ENCODE results near the gene ADORA1.

Gene ADORA1

GRCh38 chr1:203158423-203158822 is 30.9 kb downstream of the ADORA1 start:
- Histone ChIP-seq H3K9ac (ENCODE audit: low read length) (no peak overlapping the region), H2BK12ac (ENCODE audit: low read length in 2 of 2) (no peak overlapping the region), H3K14ac (ENCODE audit: low read length in 2 of 2) (no peak overlapping the region), H3K79me1 (replicated peaks; ENCODE audit: low read length, poor library complexity, severe bottlenecking) (peaks cover 38% of the 10 kb centered on the region), H3K18ac (ENCODE audit: low read depth in 1 of 2, low read length in 2 of 2) (no peak overlapping the region), H3K4me3 (ENCODE audit: insufficient read depth in 1 of 2, low read depth in 1 of 2, low read length in 2 of 2) (no peak overlapping the region), H3K4me2 (ENCODE audit: low read length, poor library complexity, severe bottlenecking) (no peak overlapping the region), H3K27me3 (ENCODE audit: control insufficient read depth in 1 of 2, insufficient read depth in 1 of 2, low read length in 2 of 2) (peaks cover 0 to 3% of the 10 kb centered on the region in 2 experiments), H2BK5ac (ENCODE audit: low read depth, low read length, poor library complexity, severe bottlenecking) (no peak overlapping the region), H3K36me3 (ENCODE audit: control insufficient read depth in 1 of 2, insufficient read depth in 2 of 2, low read depth in 1 of 2, low read length in 2 of 2) (peaks cover 21 to 28% of the 10 kb centered on the region in 2 experiments), H4K91ac (ENCODE audit: low read length) (no peak overlapping the region), H2BK120ac (ENCODE audit: low read depth, low read length) (no peak overlapping the region), H3K27ac (ENCODE audit: low read length, poor library complexity, severe bottlenecking) (no peak overlapping the region), H3K4ac (ENCODE audit: low read depth in 1 of 2, low read length in 2 of 2) (no peak overlapping the region), H2AFZ (ENCODE audit: low read depth, low read length) (no peak overlapping the region), H2AK5ac (ENCODE audit: low read length, severe bottlenecking) (no peak overlapping the region), H4K8ac (ENCODE audit: low read length) (no peak overlapping the region), H3K23ac (ENCODE audit: low read length in 2 of 2) (no peak overlapping the region), H3K4me1 (ENCODE audit: control insufficient read depth, insufficient read depth, low read depth, low read length) (peaks cover 27% of the 10 kb centered on the region), H3K9me3 (ENCODE audit: control insufficient read depth, low read length) (peaks cover 11% of the 10 kb centered on the region), H2BK15ac (ENCODE audit: low read depth, poor library complexity, severe bottlenecking) (no peak overlapping the region)
- no peak for DNase-seq
- 80% methylated on average over 1 of the region's 1 CpG for WGBS

DNA sequence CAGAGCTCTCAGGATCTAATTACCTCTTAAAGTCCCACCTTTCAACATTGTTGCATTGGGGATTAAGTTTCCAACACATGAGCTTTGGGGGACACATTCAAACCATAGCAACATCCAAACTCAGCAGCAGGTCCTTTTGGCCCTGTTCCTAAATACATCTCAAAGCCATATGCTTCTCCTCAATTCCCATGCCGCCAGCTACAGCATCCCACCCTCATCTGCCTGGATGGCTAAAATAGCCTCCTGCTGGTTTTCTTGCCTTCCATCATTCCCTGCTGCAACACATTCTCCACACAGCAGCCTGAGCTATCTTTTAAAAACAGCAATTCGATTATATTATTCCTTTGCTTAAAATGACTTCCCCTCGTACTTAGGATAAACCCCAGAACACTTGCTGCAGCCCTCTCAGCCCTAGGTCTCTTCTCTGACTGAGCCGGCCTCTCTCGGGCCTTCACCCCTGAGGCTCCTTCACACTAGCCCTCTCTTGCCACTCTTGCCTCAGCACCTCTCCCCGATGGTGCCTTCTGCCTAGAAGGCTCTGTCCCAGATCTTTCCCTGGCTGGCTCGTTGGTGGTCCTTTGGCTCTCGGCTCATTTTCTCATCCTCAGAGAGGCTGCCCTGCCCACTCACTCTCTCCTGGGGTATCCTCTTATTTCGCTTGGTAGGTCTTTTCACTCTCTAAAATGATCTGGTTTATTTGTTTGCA is 31.6 kb downstream of the ADORA1 start:
- 95% methylated on average over 8 of the region's 9 CpGs for WGBS
- peaks cover 11% of the 10 kb centered on the region for H3K9me3 ChIP-seq (ENCODE audit: control insufficient read depth, low read length)
- H2BK12ac ChIP-seq (ENCODE audit: low read length in 2 of 2), result no peak overlapping the region
- H2AFZ ChIP-seq (ENCODE audit: low read depth, low read length), result no peak overlapping the region
- H3K36me3 ChIP-seq (ENCODE audit: control insufficient read depth in 1 of 2, insufficient read depth in 2 of 2, low read depth in 1 of 2, low read length in 2 of 2), result peaks cover 21 to 33% of the 10 kb centered on the region in 2 experiments
- H3K23ac ChIP-seq (ENCODE audit: low read length in 2 of 2), result no peak overlapping the region
- no peak overlapping the region for H3K4me3 ChIP-seq (ENCODE audit: insufficient read depth in 1 of 2, low read depth in 1 of 2, low read length in 2 of 2)
- no peak overlapping the region for H2BK5ac ChIP-seq (ENCODE audit: low read depth, low read length, poor library complexity, severe bottlenecking)
- H2BK120ac ChIP-seq (ENCODE audit: low read depth, low read length), result no peak overlapping the region
- H3K14ac ChIP-seq (ENCODE audit: low read length in 2 of 2), result no peak overlapping the region
- H3K4me1 ChIP-seq (ENCODE audit: control insufficient read depth, insufficient read depth, low read depth, low read length), result peaks cover 22% of the 10 kb centered on the region
- no peak overlapping the region for H2BK15ac ChIP-seq (ENCODE audit: low read depth, poor library complexity, severe bottlenecking)
- no peak overlapping the region for H2AK5ac ChIP-seq (ENCODE audit: low read length, severe bottlenecking)
- H3K4me2 ChIP-seq (ENCODE audit: low read length, poor library complexity, severe bottlenecking), result no peak overlapping the region
- H3K27ac ChIP-seq (ENCODE audit: low read length, poor library complexity, severe bottlenecking), result no peak overlapping the region
- no peak overlapping the region for H3K9ac ChIP-seq (ENCODE audit: low read length)
- no peak for DNase-seq
- peaks cover 40% of the 10 kb centered on the region for H3K79me1 ChIP-seq (replicated peaks; ENCODE audit: low read length, poor library complexity, severe bottlenecking)
- no peak overlapping the region for H3K4ac ChIP-seq (ENCODE audit: low read depth in 1 of 2, low read length in 2 of 2)
- H4K8ac ChIP-seq (ENCODE audit: low read length), result no peak overlapping the region
- no peak overlapping the region for H3K18ac ChIP-seq (ENCODE audit: low read depth in 1 of 2, low read length in 2 of 2)
- peaks cover 0 to 3% of the 10 kb centered on the region in 2 experiments for H3K27me3 ChIP-seq (ENCODE audit: control insufficient read depth in 1 of 2, insufficient read depth in 1 of 2, low read length in 2 of 2)
- no peak overlapping the region for H4K91ac ChIP-seq (ENCODE audit: low read length)

- no peak overlapping the region for H3K9ac ChIP-seq (ENCODE audit: low read length)
Measured at GRCh38 chr1:203159844-203160243, 32.3 kb downstream of the ADORA1 start.

GRCh38 chr1:203161175-203161574 is 33.6 kb downstream of the ADORA1 start:
- H2AK5ac ChIP-seq (ENCODE audit: low read length, severe bottlenecking), result no peak overlapping the region
- H3K4me2 ChIP-seq (ENCODE audit: low read length, poor library complexity, severe bottlenecking), result no peak overlapping the region
- H3K4me1 ChIP-seq (ENCODE audit: control insufficient read depth, insufficient read depth, low read depth, low read length), result peaks cover 8% of the 10 kb centered on the region
- H3K14ac ChIP-seq (ENCODE audit: low read length in 2 of 2), result no peak overlapping the region
- no peak overlapping the region for H3K18ac ChIP-seq (ENCODE audit: low read depth in 1 of 2, low read length in 2 of 2)
- no peak overlapping the region for H2BK120ac ChIP-seq (ENCODE audit: low read depth, low read length)
- DNase-seq, result no peak
- no peak overlapping the region for H3K4me3 ChIP-seq (ENCODE audit: insufficient read depth in 1 of 2, low read depth in 1 of 2, low read length in 2 of 2)
- H2BK15ac ChIP-seq (ENCODE audit: low read depth, poor library complexity, severe bottlenecking), result no peak overlapping the region
- H3K36me3 ChIP-seq (ENCODE audit: control insufficient read depth in 1 of 2, insufficient read depth in 2 of 2, low read depth in 1 of 2, low read length in 2 of 2), result peaks cover 34 to 49% of the 10 kb centered on the region in 2 experiments
- no peak overlapping the region for H3K23ac ChIP-seq (ENCODE audit: low read length in 2 of 2)
- no peak overlapping the region for H3K4ac ChIP-seq (ENCODE audit: low read depth in 1 of 2, low read length in 2 of 2)
- no peak overlapping the region for H4K91ac ChIP-seq (ENCODE audit: low read length)
- H2BK5ac ChIP-seq (ENCODE audit: low read depth, low read length, poor library complexity, severe bottlenecking), result no peak overlapping the region
- H4K8ac ChIP-seq (ENCODE audit: low read length), result no peak overlapping the region
- H3K79me1 ChIP-seq (replicated peaks; ENCODE audit: low read length, poor library complexity, severe bottlenecking), result peaks cover 51% of the 10 kb centered on the region
- H3K27me3 ChIP-seq (ENCODE audit: control insufficient read depth in 1 of 2, insufficient read depth in 1 of 2, low read length in 2 of 2), result peaks cover 0 to 3% of the 10 kb centered on the region in 2 experiments
- 78% methylated on average over 5 of the region's 6 CpGs for WGBS
- H3K9ac ChIP-seq (ENCODE audit: low read length), result no peak overlapping the region
- H3K9me3 ChIP-seq (ENCODE audit: control insufficient read depth, low read length), result peaks cover 11% of the 10 kb centered on the region
- no peak overlapping the region for H2AFZ ChIP-seq (ENCODE audit: low read depth, low read length)
- H3K27ac ChIP-seq (ENCODE audit: low read length, poor library complexity, severe bottlenecking), result no peak overlapping the region
- no peak overlapping the region for H2BK12ac ChIP-seq (ENCODE audit: low read length in 2 of 2)

More at GRCh38 chr1:203159844-203160243, 32.3 kb downstream of the ADORA1 start:
- no peak overlapping the region for H4K8ac ChIP-seq (ENCODE audit: low read length)
- H3K23ac ChIP-seq (ENCODE audit: low read length in 2 of 2), result no peak overlapping the region
- peaks cover 25 to 36% of the 10 kb centered on the region in 2 experiments for H3K36me3 ChIP-seq (ENCODE audit: control insufficient read depth in 1 of 2, insufficient read depth in 2 of 2, low read depth in 1 of 2, low read length in 2 of 2)
- H4K91ac ChIP-seq (ENCODE audit: low read length), result no peak overlapping the region
- no peak overlapping the region for H2BK120ac ChIP-seq (ENCODE audit: low read depth, low read length)
- peaks cover 16% of the 10 kb centered on the region for H3K4me1 ChIP-seq (ENCODE audit: control insufficient read depth, insufficient read depth, low read depth, low read length)
- no peak overlapping the region for H2AK5ac ChIP-seq (ENCODE audit: low read length, severe bottlenecking)
- H3K27ac ChIP-seq (ENCODE audit: low read length, poor library complexity, severe bottlenecking), result no peak overlapping the region
- no peak overlapping the region for H3K4me3 ChIP-seq (ENCODE audit: insufficient read depth in 1 of 2, low read depth in 1 of 2, low read length in 2 of 2)
- no peak overlapping the region for H2BK15ac ChIP-seq (ENCODE audit: low read depth, poor library complexity, severe bottlenecking)
- no peak for DNase-seq
- no peak overlapping the region for H2BK12ac ChIP-seq (ENCODE audit: low read length in 2 of 2)
- no peak overlapping the region for H2BK5ac ChIP-seq (ENCODE audit: low read depth, low read length, poor library complexity, severe bottlenecking)
- H3K4ac ChIP-seq (ENCODE audit: low read depth in 1 of 2, low read length in 2 of 2), result no peak overlapping the region
- peaks cover 0 to 3% of the 10 kb centered on the region in 2 experiments for H3K27me3 ChIP-seq (ENCODE audit: control insufficient read depth in 1 of 2, insufficient read depth in 1 of 2, low read length in 2 of 2)
- H3K18ac ChIP-seq (ENCODE audit: low read depth in 1 of 2, low read length in 2 of 2), result no peak overlapping the region
- H2AFZ ChIP-seq (ENCODE audit: low read depth, low read length), result no peak overlapping the region
- H3K4me2 ChIP-seq (ENCODE audit: low read length, poor library complexity, severe bottlenecking), result no peak overlapping the region
- H3K79me1 ChIP-seq (replicated peaks; ENCODE audit: low read length, poor library complexity, severe bottlenecking), result peaks cover 43% of the 10 kb centered on the region
- H3K9me3 ChIP-seq (ENCODE audit: control insufficient read depth, low read length), result peaks cover 11% of the 10 kb centered on the region
- 78% methylated on average over 1 of the region's 1 CpG for WGBS
- no peak overlapping the region for H3K14ac ChIP-seq (ENCODE audit: low read length in 2 of 2)
